GM19240 (cell line): Measurements from ENCODE around the gene CSNK1G2.
A peak's percentile ranks its signal among the peaks of the same experiment; 100 is the strongest.

Source experiments
- DNase-seq: peaks from one replicate; pipeline ENCODE4 v3.0.0; 2011; ENCODE audit warnings: low spot score; ENCODE audit not compliant: insufficient read length

CSNK1G2 gene

GRCh38 chr19:1941146-1942077, at the start of gene CSNK1G2:
TSS of gene CSNK1G2 (plus strand) at chr19:1941172. CDS start at chr19:1969773, 28,601 bp downstream.
- no peak for DNase-seq

GRCh38 chr19:1893791-1894190, 47.2 kb upstream of the CSNK1G2 start:
- no peak for DNase-seq

DNA sequence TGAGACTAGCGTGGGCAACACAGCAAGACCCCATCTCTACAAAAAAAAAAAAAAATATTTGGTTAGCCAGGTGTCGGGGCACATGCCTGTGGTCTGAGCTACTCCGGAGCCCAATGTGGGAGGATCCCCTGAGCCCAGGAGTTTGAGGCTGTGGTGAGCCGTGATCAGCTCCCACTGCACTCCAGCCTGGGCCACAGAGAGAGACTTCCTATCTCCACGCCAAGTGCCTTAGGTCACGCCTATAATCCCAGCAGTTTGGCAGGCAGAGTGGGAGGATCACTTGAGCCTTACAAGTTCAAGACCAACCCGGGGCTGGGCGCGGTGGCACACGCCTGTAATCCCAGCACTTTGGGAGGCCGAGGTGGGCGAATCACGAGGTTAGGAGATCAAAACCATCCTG, 44.5 kb upstream of the CSNK1G2 start:
- DNase-seq: no peak

GRCh38 chr19:1901940-1902404, 39.0 kb upstream of the CSNK1G2 start:
- DNase-seq: no peak

- no peak for DNase-seq
These were observed 38.0 kb upstream of the CSNK1G2 start for GRCh38 chr19:1902923-1903322.

DNA sequence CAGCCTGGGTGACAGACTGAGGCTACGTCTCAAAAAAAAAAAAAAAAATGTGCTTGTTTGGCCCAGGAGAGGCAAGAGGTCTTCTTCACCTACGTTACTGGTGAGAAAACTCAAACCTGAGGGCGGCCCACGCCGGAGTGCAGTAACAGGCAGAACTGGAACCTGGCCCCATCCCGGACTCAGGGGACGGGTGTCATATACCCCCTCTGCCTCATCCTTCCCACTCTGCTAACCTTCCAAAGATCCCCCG, 36.2 kb upstream of the CSNK1G2 start:
- DNase-seq: no peak

GRCh38 chr19:1905110-1905862, 35.7 kb upstream of the CSNK1G2 start, which contains the start of the genes ADAT3 and SCAMP4:
TSS of gene ADAT3 (plus strand) at chr19:1905399. CDS start at chr19:1912048, 6,649 bp downstream.
TSS of gene SCAMP4 (plus strand) at chr19:1905399. CDS start at chr19:1915020, 9,621 bp downstream.
- peak; percentile 94 for DNase-seq

GRCh38 chr19:1905863-1906375, 35.1 kb upstream of the CSNK1G2 start:
- DNase-seq: no peak

GRCh38 chr19:1906985-1907562, 33.9 kb upstream of the CSNK1G2 start:
- no peak for DNase-seq

DNA sequence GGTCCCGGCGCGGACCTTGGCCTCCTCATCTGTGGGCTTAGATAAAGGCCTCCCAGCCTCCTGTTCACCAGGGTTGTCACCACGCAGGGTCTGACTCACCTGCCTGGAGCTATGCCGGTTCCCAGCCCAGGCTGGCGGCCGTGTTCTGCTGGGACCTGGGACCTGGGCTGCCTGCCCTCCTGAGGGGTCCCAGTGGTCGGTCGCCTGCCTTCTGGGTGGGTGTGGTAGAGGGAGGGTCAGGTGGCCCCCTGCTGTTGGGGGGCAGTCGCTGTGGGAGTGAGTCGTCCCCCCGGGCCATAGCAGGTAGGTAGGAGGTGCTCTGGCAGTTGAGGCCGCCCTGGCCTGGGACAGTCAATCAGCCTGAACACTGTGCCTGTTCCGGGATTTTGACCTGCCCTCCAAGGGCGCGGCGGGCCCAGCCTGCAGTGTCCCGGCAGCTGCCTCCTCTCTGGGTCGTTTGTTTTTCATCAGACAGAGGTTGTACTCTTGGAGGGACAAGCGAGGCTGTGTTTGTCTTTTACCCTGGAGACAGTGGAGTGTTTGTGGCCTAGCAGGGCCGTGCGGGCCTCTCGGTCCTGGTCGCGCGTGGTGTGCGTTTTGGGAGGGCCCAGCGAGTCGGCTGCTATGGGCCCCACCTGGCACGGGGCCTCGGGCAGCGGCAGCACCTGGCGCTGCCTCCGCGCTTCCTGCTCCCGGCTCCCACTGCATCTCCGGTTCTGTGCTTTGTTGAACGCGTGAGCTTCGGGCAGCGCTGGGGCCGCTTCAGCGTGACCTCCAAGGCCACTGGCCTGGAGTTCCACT, 33.2 kb upstream of the CSNK1G2 start:
- no peak for DNase-seq

- no peak for DNase-seq
These were observed 32.7 kb upstream of the CSNK1G2 start for GRCh38 chr19:1908364-1908678.

DNA sequence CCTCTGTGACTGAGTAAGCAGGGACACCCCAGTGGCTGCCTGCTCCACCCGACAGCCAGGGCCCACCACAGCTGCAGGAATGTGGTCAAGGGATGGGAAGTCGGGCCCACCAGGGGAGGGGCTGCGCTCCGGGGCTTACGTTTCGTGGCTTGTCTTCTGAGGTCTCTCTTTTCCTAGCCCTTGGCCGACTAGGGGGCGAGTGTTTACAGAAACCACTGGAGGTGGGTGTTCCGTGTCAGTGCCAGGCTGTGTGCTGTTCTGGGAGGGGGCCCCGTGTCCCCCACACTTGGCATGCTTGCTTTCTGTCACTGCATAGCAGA, 31.3 kb upstream of the CSNK1G2 start:
- DNase-seq: no peak

DNA sequence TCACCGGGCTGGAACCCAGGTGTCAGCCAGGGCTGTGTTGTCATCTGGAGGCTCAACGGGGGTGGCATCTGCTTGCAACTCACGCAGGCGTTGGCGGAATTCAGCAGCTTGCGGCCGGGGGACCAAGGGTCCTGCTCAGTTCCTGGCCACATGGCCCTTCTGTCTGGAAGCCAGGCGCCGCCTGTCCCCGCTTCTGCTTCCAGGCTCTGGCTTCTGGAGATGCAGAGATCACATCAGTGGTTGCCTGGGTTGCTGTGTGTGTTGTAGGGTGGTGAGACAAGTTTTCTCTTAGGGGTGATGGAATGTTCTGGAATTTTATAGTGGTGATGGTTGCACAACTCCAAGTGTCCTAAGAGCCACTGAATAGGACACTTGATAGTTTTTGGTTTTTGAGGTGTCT, 30.8 kb upstream of the CSNK1G2 start:
- DNase-seq: no peak

DNA sequence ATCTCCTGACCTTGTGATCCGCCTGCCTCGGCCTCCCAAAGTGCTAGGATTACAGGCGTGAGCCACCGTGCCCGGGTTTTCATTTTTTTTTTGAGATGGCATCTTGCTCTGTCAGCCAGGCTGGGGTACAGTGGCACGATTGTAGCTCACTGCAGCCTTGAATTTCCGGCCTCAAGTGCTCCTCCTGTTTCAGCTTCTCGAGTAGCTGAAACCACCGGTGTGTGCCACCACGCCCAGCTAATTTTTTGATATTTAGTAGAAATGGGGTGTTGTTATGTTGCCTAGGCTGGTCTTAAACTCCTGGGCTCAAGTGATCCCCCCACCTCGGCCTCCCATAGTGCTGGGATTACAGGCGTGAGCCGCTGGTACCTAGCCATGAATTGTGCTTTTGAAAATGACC, 29.9 kb upstream of the CSNK1G2 start:
- no peak for DNase-seq

- no peak for DNase-seq
These were observed 29.0 kb upstream of the CSNK1G2 start for GRCh38 chr19:1911995-1912394.

GRCh38 chr19:1912760-1913505, 28.0 kb upstream of the CSNK1G2 start:
- no peak for DNase-seq

- DNase-seq: no peak
These were observed 27.0 kb upstream of the CSNK1G2 start for GRCh38 chr19:1913781-1914577.

- DNase-seq: no peak
These were observed 26.1 kb upstream of the CSNK1G2 start for GRCh38 chr19:1914826-1915341.

DNA sequence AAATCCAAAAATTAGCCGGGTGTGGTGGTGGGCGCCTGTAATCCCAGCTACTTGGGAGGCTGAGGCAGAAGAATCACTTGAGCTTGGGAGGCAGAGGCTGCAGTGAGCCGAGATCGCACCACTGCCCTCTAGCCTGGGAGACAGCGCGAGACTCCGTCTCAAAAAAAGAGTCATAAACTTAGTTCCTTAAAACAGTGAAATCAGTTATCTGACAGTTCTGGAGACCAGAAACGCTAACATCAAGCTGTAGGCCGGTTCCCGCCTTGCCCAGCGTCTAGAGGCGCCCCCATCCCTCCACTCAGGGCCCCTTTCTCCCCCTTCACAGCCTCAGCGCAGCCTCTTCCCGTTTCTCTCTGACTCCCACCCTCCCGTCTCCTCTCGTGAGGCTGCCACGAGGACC, 23.8 kb upstream of the CSNK1G2 start:
- DNase-seq: no peak

GRCh38 chr19:1917926-1918325, 23.0 kb upstream of the CSNK1G2 start:
- no peak for DNase-seq
